Activated CD8-positive, alpha-beta memory T cell treated with anti-CD3 and anti-CD28 coated beads for 36 hours (primary cell): ENCODE data around the gene POF1B. TPM values are rescaled to one million over a fixed set of nuclear protein-coding genes. Genes with fewer than 3 reads are reported as not detected.

Experiments used
- CTCF ChIA-PET: fragments of 350-600 bp; sonication (Branson Sonifier 250); formaldehyde crosslinking; loops from one replicate; lab custom pipeline; 2021; ENCODE audit warnings: antibody characterized with exemption; lab: Charles Lee
- POLR2A ChIA-PET: fragments of 350-600 bp; sonication (Branson Sonifier 250); formaldehyde crosslinking; loops from one replicate; lab custom pipeline; 2021; ENCODE audit warnings: antibody characterized with exemption; lab: Charles Lee
- total RNA-seq, 2 experiments: library from RNA; stranded (reverse); gene quantifications; one replicate each; pipeline ENCODE4 v1.2.3, GENCODE V29; 2021

POF1B gene
- total RNA-seq, 2 experiments from 2014 or later = not detected

DNA sequence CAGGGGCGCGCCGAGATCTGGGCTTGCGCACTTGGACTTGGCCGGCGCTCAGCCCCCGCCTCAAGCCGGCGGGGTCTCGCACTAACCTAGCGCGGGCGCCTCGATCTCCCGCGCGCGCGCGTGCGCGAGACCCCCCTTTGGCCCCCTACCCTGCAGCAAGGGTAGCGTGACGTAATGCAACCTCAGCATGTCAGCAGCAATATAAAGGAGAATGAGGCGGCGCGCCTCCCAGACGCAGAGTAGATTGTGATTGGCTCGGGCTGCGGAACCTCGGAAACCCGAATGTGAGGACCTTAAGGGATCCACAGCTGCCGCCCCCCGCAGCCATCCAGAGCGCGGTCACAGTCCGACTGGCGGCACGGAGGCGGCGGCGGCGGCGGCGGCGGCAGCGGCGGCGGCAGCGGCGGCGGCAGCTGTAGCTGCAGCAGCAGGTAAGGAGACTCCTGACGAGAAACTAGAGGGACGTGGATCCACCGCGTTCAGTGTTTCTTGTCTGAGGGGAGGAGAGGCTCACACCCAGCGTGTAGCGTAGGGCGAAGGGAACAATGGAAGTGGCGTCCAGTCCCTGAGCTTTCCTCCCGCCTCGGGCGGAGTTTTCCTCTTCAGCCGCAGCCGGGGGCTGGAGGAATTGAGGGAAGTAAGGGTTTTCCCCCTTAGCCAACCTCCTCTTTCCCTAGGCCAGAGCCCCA lies 135.6 kb downstream of the POF1B start, which contains the start of the genes SATL1 and ZNF711:
Gene SATL1, minus strand, starts transcription at position 19 of the 689 bp plus-strand sequence. CDS start 134,811 bp downstream, outside the sequence.
Gene ZNF711, plus strand, starts transcription at position 231 of the 689 bp plus-strand sequence. CDS start 3,582 bp downstream, outside the sequence.
- POLR2A ChIA-PET = no interaction called here

DNA sequence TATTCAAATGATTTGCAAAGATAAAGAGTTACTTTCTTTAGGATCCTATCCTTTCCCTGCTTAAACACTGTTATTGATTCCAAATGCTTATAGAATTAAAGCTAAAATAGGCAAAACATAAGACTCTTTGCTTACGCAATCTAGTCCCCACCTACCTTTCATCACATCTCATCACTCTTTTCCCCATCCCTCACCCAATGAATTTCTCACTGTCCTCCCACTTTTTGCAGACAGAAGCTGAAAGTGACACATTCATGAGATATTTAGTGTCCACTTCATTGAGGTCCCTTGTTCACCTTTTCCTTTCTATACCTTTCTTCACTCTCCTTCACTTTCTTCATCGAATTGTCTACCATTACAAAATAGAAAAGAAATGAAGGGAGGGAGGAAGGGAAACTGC lies 136.3 kb downstream of the POF1B start:
- ChIA-PET POLR2A (no interaction called here), CTCF (no interaction called here)

More for the DNA sequence above, 135.6 kb downstream of the POF1B start, which contains the start of the genes SATL1 and ZNF711:
- CTCF ChIA-PET = no interaction called here

Other genes starting within 250 kb of the POF1B start
- gene SATL1, start 135.9 kb downstream of the POF1B start, total RNA-seq = not detected
- under 1 TPM; 0.13 to 0.23 TPM for gene ZNF711, start 135.7 kb downstream of the POF1B start, total RNA-seq